Tibial nerve (tissue), 3 donors: ENCODE measurements around the gene DYRK1A.

Experiments used
- POLR2A ChIP-seq, 2 donors: fragments of 450-650 bp; IDR thresholded peaks; one replicate each; pipeline ENCODE4 v1.6.1; 2017; ENCODE audit warnings: antibody characterized with exemption in 2 of 2, mild to moderate bottlenecking in 2 of 2, moderate library complexity in 2 of 2
- TF ChIP-seq, protein P1 (sequence below), 5 experiments: fragments of 200-600 bp in 3 of 5; fragments of 450-650 bp in 2 of 5; sonication (generic) in 3 of 5; IDR thresholded peaks; one replicate each; pipeline ENCODE4 v1.5.1; 2016 to 2019; ENCODE audit warnings: antibody characterized with exemption in 5 of 5, mild to moderate bottlenecking in 3 of 5, moderate library complexity in 2 of 5

DNA sequence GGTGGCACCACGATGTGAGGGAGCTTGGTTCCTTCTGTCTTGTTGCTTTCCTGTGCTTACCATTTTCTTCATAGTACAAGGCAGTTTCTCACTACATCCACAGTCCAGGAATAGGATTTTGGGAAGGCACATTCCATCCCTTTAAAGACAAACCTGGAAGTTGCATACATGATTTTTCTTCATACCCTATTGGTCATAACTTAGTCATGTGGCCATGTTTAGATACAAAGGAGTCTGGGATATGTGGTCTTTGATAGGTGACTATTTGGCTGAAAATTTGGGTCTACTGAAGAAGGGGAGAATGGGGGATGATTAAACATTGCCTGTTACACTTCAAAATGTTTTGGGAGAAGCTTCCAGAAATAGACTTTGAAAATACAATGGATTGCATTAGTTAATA is 7.0 kb downstream of the DYRK1A start:
- TF ChIP-seq, protein P1, sequence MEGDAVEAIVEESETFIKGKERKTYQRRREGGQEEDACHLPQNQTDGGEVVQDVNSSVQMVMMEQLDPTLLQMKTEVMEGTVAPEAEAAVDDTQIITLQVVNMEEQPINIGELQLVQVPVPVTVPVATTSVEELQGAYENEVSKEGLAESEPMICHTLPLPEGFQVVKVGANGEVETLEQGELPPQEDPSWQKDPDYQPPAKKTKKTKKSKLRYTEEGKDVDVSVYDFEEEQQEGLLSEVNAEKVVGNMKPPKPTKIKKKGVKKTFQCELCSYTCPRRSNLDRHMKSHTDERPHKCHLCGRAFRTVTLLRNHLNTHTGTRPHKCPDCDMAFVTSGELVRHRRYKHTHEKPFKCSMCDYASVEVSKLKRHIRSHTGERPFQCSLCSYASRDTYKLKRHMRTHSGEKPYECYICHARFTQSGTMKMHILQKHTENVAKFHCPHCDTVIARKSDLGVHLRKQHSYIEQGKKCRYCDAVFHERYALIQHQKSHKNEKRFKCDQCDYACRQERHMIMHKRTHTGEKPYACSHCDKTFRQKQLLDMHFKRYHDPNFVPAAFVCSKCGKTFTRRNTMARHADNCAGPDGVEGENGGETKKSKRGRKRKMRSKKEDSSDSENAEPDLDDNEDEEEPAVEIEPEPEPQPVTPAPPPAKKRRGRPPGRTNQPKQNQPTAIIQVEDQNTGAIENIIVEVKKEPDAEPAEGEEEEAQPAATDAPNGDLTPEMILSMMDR (IDR thresholded peaks at IDR 0.05), result no peak
- no peak for TF ChIP-seq POLR2A (IDR thresholded peaks at IDR 0.05)
